Activated CD8-positive, alpha-beta memory T cell treated with anti-CD3 and anti-CD28 coated beads for 24 hours (primary cell): Measurements from ENCODE around the gene GALNT13.

ENCODE experiments used
- DNase-seq: peaks from one replicate; pipeline ENCODE4 v3.0.0-alpha.2; 2020

The GALNT13 gene

DNA sequence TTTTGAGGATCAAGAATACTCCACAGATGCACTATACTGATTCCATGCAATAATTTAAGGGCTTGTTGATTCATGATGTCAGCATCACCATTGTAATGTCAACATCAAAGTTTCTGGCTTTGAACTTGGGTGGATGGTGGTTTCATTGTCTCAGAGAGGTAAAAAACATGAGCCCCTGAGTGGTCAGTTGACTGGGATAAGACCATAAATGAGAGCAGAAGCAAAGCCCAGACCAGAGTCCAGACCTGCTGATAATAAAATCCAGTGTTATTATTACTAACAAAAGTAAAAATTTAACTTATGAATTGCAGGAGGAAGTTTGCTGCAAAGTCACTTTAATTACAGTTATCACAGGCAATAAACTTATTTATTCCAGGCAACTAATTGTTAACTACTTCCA is 358.2 kb downstream of the GALNT13 start:
- no peak for DNase-seq

DNA sequence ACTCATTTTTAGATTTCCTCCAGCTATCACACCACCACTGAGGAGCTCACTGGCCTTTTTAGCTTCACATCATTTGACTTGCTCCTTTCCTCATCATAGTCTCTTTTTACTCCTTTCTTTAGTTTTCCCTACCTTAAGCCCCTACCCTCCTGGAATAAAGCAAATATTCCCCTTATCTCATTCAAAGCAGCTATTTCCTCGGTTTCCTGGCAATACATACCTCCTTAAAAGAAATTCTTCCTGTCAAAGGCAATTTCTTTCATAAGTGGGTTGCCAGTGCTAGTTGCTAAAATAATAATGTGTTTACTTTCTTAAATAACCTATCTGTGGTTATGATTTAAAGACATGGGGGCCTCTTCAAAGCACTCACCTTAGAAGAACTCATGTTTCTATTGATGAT is 359.3 kb downstream of the GALNT13 start:
- no peak for DNase-seq

DNA sequence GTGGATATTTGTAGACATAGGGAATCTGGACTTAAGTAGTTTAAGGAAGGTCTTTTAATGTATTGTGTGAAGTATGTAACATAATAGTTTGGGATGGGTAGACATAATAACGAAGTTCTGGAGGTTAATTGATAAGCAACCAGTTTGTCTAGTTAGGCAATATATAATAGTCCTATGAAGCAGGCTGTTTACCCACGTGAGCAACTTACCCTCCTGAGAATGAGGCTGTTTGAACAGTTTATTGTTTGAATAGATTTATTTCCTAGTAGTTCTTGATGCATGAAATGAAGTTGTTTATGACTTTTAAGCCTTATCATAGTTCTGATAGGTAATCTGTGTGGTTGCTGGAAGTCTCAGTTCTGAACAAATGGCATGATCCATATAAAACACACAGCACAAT is 361.5 kb downstream of the GALNT13 start:
- no peak for DNase-seq

DNA sequence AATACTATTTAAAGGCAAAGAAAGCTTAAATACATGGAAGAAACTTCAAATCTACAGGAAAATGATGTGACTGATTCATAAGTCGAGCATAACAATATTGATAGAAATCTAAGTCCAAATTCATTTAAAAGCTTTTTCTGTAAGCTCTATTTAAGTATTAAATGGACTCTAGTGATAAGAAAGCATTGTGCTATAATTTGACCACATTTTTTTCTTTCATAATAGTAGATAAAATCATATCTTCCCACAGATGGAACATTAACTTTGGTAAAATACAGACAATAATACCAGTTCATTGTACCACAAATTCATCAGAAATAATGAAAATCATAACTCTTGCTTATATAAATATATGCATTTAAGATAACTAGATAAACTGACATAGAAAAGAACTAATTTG is 366.5 kb downstream of the GALNT13 start:
- DNase-seq = no peak

DNA sequence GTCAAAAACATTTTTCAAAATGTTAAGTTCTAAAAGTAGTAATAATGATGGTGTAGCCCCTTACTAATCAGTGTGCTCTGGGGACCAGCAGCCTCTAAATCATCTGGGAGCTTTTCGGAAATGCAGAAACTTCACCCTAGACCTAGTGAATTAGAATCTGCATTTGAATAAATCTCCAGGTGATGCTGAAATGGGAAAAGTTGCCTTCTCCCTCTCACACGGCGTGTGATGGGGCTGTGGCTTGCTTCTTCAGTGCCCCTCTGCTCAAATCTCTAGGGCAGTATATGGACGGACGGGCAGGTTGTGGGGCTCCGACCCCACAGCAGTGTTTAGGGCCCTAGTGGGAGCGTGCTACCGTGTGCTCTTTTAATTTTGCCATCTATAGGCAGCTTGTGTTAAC is 368.6 kb downstream of the GALNT13 start:
- DNase-seq = no peak

DNA sequence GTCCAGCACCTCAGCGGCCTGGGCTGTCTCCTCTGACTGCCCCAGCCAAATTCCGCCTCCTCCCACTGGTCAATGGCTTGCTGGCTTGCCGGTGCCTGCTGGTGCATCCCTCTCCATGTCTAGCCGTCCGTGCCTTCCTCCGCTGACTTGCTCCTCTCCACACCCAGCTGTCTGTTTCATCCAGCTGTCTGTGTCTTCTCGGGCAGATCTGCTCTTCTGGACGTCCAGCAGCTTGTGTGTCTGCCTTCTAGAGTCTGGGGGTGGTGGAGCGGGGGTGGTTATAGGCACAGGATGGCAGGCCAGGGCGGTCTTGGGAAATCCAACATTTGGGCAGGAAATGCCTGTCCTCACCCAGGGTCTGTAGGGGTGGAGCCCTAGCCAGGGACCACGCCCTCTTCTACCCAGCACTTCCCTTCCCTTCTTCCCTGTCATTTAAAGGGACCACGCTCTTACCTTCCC is 369.2 kb downstream of the GALNT13 start:
- no peak for DNase-seq

DNA sequence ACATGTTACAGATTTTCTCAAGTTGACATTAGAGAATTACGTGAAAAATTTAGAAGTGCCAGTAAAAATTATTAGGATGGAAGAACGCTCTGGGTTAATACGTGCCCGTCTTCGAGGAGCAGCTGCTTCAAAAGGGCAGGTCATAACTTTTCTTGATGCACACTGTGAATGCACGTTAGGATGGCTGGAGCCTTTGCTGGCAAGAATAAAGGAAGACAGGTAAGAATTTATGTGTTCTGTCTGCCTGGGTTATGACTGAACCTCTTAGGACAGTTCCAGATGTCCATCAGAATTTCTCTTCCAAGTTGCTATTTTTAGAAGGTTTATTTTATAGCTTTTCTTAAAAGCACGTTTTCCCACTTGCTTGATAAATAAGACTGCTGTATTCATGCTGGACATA is 371.0 kb downstream of the GALNT13 start:
- no peak for DNase-seq

DNA sequence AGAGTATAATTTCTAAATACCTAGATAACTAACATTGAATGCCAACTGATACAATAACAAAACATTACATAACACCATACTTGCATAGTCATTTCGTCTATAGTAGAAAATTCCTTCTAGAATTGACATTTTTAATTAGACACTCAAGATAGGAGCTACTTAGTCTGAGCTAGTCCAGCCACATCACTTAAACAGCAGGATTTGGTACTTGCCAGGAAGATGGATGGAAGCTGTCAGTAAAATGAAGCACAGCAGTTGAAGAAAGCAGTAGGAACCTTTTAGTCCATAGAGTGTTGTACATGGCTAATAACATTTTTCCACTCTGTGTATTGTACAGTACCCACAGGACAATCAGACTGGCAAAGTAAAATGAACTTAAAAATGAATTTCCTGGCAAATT is 372.0 kb downstream of the GALNT13 start:
- DNase-seq = no peak

DNA sequence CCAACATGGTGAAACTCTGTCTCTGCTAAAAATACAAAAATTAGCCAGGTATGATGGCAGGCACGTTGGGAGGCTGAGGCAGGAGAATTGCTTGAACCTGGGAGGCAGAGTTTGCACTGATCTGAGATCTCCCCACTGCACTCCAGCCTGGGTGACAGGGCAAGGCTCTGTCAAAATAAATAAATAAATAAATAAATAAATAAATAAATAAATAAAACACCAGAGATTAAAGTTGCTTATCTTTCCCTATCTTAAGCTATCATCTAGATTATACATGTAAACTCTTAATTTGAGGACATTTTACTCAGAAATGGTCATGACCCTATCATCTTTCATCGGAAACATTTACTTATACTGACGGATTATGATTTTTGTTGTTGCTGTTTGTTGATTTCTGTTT is 373.2 kb downstream of the GALNT13 start:
- no peak for DNase-seq

DNA sequence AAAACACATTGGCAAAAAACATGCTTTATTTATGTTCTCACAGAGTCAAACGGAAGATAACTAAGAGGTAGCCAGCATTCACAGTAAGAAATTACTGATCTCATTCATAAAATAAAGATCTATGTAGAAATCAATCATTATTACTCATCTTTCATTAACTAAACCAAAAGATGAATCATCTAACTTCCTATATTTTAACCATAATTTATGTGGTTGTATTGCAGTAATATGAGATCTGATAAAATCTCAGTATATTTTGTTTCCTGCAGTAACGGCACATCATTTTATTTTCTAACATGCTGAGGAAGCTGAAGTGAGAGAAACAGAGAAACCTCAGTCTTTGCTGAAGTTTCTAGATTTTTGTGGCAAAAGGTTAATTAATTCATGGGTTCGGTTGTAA is 375.8 kb downstream of the GALNT13 start:
- no peak for DNase-seq

DNA sequence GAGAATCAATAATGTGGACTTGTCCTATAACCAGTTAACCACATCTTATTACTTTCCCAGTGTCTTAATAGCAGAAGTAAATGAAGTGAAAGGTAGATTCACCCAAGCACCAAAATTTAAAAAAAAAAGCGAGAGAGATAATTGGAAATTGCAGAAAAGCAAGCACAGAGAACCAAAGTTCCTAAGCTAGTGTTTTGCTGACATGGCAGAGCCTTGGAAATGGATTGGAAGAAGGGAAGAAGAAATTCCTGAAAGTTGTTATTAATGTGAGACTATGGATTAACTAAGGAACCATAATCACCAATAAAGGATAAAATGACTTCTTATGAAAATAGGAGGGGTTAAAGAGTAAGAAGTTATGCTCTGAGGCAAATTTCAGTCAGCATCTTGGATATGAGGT is 384.4 kb downstream of the GALNT13 start:
- no peak for DNase-seq

DNA sequence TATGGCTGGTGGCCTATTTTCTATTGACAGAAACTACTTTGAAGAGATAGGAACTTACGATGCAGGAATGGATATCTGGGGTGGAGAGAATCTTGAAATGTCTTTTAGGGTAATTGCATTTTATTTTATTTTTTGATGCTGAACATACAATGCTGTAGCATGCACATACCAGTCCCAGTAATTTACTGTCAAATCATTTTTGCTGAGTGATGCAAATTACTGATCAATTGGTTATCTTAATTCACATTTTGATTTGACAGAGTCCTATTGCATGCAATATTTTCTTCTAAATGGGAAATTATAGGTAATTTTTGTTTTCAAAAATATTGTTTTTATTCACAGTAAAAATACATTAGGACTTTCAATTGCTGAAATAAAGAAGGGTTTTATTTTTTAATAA is 387.3 kb downstream of the GALNT13 start:
- DNase-seq = no peak

DNA sequence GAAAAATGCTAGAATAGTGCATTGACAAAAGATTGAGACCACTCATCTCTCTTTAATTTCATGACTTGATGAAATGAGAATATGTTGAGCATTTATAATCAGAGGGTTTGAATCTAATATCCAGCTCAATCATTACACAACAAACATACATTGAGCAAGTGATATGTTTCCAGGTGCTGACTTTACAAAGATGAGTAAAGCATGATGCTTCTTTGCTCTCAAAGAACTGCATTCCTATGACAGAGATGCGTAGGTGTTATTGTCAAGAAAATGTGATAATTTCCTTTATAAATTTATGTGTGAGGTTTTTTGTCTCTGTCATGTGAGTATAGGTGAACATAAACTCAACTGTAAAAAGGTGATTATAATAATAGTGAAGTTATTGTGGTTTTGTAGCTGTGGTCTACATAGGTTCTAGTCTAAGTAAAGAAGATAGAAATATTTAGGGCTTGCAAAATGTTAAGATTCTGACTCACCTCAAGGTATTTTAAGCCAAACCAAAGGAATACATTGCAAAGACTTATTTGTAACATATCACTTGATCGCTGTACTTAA is 389.8 kb downstream of the GALNT13 start:
- no peak for DNase-seq

DNA sequence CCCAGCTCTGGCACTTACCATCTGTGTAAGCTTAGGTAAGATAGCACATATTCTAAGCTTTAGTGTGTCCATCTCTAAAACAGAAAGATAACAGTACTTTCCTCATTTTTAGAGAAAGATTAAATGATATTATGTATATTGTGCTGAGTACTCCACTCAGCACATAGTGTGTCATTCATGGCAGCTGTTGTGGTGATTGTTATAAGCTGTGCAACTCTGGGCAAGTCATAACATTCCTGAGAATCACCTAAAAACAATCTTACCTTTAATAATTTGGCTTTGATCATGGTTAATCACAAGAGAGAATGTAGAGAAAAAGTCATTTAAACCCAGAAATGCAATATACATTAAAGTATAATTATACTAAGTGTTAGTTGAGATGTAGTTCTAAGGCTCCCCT is 391.5 kb downstream of the GALNT13 start:
- DNase-seq = no peak

DNA sequence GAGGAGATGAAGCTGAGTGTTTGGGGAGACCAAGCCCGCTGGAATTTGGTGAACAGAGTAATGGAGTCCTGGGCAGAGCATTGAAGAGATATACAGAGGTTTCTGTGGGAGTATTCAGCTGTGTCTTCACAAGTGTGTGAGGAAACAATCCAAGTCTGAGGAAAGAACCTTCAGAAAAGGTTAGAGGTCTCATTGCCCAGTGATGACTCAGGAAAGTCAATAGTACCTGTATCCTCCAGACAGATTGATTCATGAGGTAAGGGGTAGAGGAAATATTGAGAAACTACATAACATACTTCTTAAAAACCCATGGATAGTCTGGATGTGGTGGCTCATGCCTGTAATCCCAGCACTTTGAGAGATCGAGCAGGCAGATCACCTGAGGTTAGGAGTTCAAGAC is 392.3 kb downstream of the GALNT13 start:
- DNase-seq = no peak

DNA sequence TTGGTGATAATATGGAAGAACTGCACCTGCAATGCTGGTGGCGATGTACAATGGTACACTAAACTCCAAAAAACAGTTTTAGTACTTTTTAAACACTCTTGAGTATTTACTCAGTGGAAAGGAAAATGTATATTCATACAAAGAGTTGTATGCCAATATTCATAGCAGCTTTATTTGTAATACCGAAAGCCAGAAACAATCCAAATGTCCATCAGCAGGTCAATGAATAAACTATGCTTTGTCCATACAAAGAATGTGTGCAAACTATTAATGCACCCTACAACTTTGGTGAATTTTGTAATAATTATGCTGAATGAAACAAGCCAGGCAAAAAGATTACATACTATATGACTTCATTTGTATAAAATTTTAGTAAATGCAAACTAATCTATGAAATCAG is 396.3 kb downstream of the GALNT13 start:
- no peak for DNase-seq

DNA sequence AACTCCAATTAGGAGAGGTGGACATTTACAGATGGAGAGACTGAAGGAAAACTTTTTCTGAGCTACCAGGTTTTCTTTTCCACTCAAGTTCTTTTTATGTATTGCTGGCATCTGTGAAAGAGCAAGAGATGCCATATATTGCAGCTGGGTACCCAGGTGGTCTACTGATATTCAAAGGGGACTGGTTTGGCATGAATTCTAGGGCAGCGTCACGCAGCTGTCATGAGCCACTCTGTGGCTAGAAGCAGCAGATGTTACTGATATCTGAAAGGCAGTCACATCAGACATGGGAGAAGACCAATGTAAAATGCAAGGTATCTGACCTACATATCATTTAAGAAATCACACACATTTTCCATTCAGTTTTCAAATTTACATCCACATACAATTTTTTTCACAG is 408.8 kb downstream of the GALNT13 start:
- no peak for DNase-seq

DNA sequence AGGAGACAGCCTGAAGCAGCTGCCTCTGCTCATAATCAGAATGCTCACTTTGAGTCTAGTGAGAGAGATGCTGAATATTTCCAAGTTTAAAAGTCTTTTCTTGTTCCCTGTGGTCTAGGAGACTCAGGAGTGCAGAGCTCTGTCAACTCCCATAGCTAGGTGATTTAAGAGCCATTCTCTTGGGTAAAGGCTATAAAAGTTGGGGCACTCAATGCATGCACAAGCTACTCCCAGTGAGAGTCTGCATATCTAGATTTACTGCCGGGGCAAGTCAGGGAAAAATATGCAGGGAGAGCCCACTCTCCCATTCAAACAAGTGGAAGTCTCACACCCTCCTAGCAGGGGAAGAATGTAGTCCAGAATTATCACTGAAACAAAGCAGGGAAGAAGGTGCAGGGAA is 418.1 kb downstream of the GALNT13 start:
- DNase-seq = no peak

DNA sequence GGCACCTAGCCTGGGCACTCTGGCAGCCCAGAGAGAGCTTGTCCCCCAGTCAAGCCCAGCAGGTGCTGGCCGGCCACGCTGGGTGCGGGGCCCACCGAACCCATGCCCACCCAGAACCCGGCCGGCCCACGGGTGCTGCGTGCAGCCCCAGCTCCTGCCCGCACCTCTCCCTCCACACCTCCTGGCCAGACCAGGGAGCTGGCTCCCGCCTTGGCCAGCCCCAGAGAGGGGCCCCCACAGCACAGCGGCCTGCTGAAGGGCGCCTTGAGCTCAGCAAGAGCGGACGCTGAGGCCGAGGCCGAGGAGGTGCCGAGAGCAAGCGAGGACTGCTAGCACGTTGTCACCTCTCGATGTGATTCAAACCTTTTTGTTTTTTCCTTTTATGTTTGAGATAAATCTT is 419.8 kb downstream of the GALNT13 start:
- no peak for DNase-seq

DNA sequence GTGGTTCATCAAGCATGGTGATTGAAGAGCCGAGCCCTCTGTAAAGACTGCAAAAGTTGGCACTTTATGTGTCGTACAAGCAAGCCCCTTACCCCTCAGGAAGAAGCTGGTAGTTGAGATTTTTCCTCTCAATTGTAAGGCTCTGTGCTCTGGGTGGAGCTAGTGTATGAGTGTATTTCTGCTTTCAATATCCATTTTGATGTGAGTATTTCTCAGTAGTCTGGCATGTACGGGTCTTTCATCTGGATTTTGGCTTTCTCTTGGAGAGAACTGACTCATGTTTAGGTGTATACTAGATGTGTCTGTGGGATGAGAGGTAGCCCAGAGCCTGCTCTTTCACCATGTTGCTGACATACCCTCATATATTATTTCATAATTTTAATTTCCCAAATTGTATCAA is 420.2 kb downstream of the GALNT13 start:
- DNase-seq = no peak

DNA sequence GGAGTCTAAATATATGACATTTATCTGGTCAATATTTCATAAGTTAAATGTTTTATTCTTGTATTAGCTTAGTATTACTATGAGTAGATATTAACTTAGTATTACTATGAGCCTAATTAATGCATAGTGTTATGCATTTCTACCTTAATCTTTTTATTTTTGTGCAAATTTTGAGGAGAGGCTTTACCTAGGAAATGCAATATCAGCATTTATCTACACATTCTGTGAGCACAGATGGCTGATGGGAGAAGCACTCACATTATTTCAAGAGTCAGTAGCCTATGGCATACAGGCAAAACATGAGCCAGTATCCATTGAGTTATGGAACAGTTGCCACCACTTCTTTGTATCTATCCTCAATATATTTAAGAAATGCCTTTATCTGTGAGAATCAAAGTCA is 422.1 kb downstream of the GALNT13 start:
- no peak for DNase-seq

DNA sequence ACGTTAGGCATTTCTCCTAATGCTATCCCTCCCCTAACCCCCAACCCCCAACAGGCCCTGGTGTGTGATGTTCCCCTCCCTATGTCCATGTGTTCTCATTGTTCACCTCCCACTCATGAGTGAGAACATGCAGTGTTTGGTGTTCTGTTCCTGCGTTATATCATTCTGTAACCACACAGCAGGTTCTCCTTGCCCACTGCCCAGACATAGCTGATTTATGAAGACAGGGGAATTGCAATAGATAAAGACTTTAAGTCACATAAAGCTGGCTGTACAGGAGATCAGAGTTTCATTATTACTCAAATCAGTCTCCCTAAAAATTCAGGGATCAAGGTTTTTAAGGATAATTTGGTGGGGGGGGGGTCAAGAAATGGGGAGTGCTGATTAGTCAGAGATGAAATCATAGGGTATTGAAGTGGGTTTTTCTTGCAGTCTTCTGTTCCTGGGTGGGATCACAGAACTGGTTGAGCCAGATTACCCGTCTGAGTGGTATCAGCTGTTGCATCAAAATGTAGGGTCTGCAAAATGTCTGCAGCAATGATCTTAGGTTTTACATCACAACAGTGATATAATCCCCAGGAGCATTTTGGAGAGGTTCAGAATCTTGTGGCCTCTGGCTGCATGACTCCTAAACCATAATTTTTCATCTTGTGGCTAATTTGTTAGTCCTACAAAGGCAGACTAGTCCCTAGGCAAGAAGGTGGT is 434.7 kb downstream of the GALNT13 start:
- no peak for DNase-seq

DNA sequence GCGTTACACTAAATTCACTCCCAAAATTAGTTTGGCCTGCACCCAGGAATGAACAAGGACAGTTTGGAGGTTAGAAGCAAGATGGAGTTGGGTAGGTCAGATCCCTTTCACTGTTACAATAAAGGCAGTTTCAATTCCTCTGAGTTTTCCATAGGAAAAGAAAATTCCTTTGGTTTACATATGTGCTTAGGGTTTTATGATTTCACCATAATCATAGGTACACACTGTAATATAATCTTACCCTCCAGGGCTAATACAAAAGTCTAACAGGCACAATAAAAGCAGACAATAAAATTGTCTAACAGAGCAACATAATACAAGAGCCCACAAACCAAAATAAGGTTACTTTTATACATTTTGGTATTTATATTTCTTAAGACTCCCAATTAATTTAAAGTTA is 435.3 kb downstream of the GALNT13 start:
- no peak for DNase-seq

DNA sequence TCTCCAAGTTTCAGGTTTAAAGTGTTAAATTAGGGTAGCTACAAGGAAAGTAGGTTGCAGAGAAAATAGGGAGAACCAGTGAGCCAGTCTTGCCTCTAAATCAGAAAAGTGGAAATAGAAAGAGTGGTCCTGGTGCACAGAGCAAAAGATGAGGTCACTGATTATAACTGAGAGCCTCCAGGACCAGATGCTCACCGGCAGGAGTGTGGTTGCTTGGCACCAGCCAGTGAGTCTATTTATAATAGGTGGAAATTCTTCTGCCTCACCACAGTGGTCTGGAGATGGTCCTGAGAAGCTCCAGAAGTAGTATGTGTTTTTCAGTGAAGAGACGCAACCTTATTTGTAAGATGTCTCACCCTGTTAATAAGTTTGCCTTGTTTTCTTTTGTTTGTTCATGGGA is 452.9 kb downstream of the GALNT13 start:
- no peak for DNase-seq

DNA sequence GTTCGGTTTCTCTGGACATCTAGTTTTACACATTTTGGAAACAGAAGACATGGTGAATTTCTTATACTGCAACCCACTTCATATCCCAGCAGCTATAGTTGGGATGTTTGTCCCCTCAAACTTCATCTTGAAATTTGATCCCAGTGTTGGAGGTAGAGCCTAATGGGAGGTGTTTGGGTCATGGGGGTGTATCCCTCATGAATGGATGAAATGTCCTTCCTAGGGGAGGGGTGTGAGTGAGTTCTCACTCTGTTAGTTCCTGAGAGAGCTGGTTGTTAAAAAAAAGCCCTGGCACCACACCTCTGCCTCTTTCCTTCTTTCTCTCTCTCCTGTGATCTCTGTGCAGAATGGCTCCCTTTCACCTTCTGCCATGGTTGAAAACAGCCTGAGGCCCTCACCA is 457.8 kb downstream of the GALNT13 start:
- DNase-seq = no peak
